OCI-LY1 (cell line): ENCODE measurements around the gene DGCR6L.
"Not testable (repeated sequence)": the region's sequence is repeated elsewhere in the genome, so short reads cannot be mapped to it uniquely, and the experiment has no call there.

Experiments used
- CTCF ChIP-seq: fragments of 200-600 bp; sonication (generic), shearing (Covaris generic); IDR thresholded peaks from 2 replicates; pipeline ENCODE4 v1.5.1; 2017; ENCODE audit warnings: mild to moderate bottlenecking, antibody characterized with exemption, low read length, moderate library complexity, mixed read lengths
- EZH2 ChIP-seq: fragments of 200-600 bp; sonication (generic), shearing (Covaris generic); IDR thresholded peaks from 2 replicates; pipeline ENCODE4 v1.8.0; 2017; ENCODE audit warnings: borderline replicate concordance, mixed run types, mild to moderate bottlenecking, antibody characterized with exemption, low read length, moderate library complexity, mixed read lengths

- not testable (repeated sequence) for TF ChIP-seq CTCF, EZH2
Measured at GRCh38 chr22:20320659-20321551, 1.0 kb upstream of the DGCR6L start.
